Measurements from ENCODE around the gene EFNA3.
"Not testable (repeated sequence)": the region's sequence is repeated elsewhere in the genome, so short reads cannot be mapped to it uniquely, and the experiment has no call there.

The EFNA3 gene

GRCh38 chr1:155117610-155118009 is 39.0 kb downstream of the EFNA3 start:
- DNase-seq, result peak; percentile 78

- DNase-seq, result not testable (repeated sequence)
These were observed 39.5 kb downstream of the EFNA3 start for GRCh38 chr1:155118090-155118489.

- DNase-seq, result no peak
These were observed 41.6 kb downstream of the EFNA3 start for GRCh38 chr1:155120253-155120652.

- DNase-seq, result no peak
These were observed 42.6 kb downstream of the EFNA3 start for GRCh38 chr1:155121249-155121648.

DNA sequence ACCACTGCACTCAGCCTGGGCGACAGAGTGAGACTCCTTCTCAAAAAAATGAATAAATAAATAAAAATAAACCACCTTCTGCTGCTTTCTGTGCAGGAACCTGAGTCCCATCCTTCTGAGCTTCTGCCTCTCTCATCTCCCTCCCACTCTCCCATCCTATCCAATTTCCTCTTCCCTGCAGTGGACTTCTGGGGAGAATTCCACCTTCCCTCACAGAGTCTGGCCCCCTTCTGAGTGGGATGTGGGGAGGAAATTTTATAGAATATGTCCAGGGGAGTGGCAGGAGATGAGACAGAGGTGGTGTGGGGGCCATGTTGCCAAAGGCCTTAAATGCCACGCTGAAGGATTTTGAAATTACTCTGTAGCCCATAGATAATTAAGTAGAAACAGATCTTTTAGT is 43.7 kb downstream of the EFNA3 start:
- DNase-seq, result no peak

DNA sequence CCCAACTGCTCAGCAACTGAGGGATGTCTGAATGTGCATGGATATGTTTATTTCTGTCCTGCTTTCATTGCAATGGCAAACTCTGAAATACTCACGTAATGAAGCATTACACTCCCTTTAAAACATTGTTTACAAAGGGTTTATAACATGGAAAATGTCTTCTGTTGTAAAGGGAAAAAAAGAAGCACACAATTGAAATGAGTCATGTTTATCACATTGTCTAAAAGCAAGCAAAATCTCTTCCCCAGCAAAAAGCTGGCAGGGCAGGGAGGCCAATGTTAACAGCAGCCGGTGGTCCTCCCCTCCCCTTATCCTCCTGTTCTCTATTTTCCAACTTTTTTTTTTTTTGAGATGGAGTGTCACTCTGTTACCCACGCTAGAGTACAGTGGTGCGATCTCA is 45.2 kb downstream of the EFNA3 start:
- DNase-seq, result no peak

DNA sequence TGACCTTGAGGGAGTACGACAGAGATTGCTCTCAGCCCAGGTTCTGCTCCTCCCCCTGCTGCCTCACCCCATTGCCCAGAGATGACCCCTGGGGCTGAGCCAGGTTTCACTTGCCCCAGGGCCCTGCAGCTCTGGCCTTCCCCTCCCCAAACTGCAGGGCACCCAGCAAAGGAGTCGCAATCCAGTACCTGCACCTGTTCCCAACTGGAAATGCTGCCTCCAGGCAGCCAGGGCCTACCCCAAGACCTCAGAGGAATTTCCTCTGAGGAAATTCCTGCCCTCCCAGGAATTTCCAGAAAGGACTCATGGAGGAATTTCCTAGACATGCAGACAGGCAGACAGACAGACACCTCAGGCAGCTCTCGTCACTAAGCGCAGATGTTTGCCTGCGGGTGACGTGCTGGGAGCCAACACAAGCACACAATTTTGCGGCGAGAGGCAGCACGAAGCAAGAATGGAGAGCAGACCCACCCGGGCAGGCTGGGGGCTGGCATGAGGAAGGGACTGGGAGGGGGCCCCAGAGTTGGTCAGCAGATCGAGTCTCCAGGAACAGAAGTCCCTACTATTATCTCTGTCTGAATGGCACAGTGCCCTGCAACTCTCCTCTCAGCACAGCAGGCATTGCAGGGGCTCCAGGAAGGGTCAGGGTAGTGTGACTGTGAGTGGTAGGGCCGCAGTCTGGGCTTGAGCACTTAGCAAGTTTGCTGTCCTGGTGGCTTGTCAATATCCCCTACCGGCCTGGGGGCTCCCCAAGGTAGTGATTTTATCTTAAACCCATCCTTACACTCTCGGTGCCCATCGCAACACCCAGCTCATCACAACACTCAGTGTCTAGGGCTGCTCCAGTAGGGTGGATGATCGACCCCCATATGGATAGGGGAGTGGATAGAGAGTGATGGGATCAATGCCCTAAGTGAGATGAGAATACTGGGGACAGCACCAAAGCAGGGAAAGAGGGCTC is 46.1 kb downstream of the EFNA3 start:
- DNase-seq, result no peak

DNA sequence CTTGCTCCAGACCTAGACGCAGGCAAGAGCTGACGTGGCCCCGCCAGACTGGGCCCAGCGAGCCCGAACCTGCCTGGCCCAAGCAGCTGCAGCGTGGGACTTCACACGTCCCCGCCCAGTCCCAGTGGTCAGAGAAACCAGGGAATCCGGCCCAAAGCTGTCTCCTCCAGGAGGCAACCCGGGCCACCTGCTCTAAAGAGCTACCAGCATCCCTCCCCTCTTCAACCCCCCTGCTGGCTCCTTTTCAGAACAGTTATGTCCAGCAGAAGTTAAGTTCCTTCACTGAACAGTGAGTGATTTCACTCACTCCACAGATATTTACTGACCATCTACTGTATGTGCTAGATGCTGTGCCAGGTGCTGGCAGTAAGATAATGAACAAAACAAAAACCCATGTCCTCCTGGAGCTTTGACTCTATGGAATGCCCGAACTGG is 46.9 kb downstream of the EFNA3 start:
- no peak for DNase-seq

GRCh38 chr1:155125946-155126555 is 47.4 kb downstream of the EFNA3 start:
- DNase-seq, result peak; percentile 68

DNA sequence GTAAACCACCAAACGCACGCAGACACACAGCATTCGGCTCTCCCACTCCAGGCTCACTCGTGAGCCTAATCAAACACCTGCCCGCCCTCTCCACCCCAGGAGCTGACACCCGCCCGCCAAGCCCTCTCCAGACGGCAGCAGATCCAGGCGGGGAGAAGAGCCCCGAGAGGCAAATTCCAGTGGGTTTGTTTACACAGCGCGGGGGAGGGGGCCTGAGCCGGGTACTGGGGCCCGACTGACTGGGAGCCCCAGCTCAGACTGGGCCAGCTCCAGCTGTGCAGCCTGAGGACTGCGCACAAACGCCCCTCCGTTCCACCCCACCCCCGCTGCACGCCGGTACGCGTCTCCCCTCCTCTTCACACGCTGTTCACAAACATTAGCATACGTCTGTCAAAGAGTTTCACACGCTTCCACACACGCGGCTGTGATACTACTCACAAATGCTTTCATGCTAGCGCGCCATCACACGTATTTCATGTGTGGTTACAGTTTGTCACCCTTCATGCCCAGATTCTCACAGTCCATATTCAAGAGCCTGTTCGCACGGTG is 48.0 kb downstream of the EFNA3 start:
- peak; percentile 40 for DNase-seq

GRCh38 chr1:155127105-155127966 is 48.7 kb downstream of the EFNA3 start, which contains the start of gene EFNA1:
Gene EFNA1, plus strand, starts transcription at chr1:155127876. Its CDS starts 102 bp downstream, at chr1:155127978.
- peak; percentile 39 for DNase-seq

- no peak for DNase-seq
These were observed 49.5 kb downstream of the EFNA3 start for GRCh38 chr1:155127967-155128754.

DNA sequence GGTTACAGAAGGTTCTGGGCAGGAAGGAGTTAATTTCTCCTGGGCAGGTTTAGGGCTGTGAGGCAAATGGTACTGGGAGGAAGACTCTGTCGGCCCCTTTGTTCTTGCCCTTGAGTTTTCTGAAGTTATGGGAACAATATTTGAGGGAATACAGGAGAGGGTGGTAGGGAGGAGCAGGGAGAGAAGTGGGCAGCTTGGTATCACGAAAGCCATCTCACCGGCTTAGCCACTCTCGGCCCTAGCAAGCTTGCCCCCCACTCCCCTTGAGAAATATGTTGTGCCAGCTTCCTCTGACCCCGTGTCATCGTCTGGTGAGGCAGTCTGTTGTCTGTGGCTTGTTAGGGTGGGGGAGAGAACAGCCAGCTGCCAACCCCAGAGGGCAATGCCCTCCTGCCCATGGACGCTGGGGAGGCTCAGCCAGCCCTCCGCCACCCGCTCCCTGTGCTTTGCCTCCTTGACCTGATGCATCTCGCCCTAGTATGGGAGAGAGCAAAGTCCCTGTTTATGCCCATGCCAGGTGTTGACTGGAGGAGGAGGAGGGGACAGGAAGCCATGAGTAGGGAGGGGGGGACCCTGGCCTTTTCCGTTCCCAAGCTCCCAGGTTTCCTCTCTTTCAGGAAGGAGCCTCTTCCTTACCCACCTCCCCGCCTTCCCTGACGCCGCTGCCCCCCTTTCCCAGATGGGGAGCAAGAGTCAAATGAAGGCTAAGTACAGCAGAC is 50.3 kb downstream of the EFNA3 start:
- no peak for DNase-seq

GRCh38 chr1:155130272-155131006 is 51.8 kb downstream of the EFNA3 start:
- DNase-seq, result no peak

DNA sequence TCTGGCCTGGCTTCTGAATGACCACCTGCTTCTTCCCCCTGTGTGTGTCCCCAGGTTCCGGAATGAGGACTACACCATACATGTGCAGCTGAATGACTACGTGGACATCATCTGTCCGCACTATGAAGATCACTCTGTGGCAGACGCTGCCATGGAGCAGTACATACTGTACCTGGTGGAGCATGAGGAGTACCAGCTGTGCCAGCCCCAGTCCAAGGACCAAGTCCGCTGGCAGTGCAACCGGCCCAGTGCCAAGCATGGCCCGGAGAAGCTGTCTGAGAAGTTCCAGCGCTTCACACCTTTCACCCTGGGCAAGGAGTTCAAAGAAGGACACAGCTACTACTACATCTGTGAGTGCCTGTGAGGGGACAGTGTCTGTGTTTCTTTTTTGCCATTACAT is 52.6 kb downstream of the EFNA3 start:
- no peak for DNase-seq

DNA sequence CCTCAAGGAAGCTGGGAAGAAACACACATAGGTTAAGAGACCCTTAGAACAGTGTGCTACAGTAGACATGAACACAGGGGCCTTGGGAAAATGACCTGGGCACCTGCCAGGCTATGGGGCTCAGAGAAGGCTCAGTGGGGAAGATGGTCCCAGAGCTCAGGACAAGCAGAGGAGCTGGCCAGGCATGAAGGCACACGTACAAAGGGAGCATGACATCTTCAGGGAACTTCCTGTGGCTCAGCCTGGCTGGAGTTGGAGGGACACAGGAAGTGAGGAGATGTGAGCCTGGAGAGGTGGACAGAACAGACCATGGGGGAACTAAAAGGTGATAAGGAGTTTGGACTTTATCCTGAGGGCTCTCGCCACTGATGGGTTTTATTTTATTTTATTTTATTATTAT is 53.2 kb downstream of the EFNA3 start:
- no peak for DNase-seq

DNA sequence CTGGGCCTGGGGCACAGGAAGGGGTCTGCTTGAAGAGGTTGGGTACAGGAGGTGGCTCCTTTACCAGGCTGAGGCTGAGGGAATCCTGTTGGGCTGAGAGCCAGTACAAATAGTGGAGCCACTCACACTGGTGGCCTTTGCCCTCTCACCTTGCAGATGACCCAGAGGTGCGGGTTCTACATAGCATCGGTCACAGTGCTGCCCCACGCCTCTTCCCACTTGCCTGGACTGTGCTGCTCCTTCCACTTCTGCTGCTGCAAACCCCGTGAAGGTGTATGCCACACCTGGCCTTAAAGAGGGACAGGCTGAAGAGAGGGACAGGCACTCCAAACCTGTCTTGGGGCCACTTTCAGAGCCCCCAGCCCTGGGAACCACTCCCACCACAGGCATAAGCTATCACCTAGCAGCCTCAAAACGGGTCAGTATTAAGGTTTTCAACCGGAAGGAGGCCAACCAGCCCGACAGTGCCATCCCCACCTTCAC is 55.2 kb downstream of the EFNA3 start:
- DNase-seq, result no peak

- DNase-seq, result no peak
These were observed 55.7 kb downstream of the EFNA3 start for GRCh38 chr1:155134322-155134721.

DNA sequence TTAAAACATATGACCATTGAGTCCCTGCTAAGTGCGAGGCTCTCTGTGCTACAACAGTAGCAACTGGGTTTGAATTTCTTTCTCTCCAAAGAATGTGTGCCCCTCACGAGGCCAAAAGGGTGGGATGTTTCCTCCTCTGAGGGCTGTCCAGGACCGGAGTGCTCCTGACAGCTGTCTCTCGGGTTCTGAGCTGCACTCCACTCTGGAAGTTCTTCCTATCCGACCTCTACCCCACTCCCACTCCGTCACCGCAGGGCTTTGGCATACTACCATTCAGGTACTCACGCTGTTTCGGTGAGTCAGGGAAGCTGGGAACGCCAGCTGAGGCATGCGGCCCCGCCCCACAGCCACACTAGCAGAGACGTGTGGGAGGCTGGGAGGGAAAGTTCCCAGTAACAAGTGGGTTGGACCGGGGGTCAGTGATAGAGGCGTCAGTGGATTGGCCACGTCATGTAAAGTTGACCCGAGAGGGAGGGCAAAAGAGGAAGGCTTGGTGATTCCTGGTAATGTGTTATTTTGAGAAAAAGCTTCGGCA is 56.3 kb downstream of the EFNA3 start:
- peak; percentile 77 for DNase-seq

DNA sequence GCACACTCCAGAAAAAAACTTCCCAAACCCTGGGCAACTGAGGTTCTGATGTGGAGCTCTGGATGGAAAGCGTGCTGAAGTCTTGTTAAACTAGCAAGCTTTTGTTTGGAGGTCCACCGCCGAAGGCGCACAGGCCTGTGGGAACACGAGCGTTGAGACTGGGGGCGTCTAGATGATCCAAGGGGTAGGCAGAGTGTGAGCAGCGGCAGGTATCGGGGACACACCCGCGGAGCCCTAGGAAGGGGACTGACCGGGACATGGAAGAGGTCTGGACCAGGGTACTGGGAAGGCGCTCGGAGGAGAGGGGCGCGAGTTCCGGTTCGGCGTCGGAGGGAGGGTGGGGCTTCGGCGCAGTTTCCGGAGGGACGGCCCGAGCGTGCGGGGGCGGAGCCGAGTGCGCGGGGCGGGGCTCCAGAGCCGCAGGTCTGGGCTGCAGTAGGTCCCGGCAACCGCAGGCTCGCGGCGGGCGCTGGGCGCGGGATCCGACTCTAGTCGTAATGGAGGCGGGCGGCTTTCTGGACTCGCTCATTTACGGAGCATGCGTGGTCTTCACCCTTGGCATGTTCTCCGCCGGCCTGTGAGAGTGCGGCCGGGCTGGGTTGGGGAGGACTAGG is 56.9 kb downstream of the EFNA3 start, which contains the start of gene SLC50A1:
Gene SLC50A1 (plus strand): TSS at position 438 of the 614 bp plus-strand sequence. CDS start 60 bp downstream, at position 498.
- peak; percentile 93 for DNase-seq
